ENCODE data around the gene HK3.

Gene HK3, protein sequence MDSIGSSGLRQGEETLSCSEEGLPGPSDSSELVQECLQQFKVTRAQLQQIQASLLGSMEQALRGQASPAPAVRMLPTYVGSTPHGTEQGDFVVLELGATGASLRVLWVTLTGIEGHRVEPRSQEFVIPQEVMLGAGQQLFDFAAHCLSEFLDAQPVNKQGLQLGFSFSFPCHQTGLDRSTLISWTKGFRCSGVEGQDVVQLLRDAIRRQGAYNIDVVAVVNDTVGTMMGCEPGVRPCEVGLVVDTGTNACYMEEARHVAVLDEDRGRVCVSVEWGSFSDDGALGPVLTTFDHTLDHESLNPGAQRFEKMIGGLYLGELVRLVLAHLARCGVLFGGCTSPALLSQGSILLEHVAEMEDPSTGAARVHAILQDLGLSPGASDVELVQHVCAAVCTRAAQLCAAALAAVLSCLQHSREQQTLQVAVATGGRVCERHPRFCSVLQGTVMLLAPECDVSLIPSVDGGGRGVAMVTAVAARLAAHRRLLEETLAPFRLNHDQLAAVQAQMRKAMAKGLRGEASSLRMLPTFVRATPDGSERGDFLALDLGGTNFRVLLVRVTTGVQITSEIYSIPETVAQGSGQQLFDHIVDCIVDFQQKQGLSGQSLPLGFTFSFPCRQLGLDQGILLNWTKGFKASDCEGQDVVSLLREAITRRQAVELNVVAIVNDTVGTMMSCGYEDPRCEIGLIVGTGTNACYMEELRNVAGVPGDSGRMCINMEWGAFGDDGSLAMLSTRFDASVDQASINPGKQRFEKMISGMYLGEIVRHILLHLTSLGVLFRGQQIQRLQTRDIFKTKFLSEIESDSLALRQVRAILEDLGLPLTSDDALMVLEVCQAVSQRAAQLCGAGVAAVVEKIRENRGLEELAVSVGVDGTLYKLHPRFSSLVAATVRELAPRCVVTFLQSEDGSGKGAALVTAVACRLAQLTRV

DNA sequence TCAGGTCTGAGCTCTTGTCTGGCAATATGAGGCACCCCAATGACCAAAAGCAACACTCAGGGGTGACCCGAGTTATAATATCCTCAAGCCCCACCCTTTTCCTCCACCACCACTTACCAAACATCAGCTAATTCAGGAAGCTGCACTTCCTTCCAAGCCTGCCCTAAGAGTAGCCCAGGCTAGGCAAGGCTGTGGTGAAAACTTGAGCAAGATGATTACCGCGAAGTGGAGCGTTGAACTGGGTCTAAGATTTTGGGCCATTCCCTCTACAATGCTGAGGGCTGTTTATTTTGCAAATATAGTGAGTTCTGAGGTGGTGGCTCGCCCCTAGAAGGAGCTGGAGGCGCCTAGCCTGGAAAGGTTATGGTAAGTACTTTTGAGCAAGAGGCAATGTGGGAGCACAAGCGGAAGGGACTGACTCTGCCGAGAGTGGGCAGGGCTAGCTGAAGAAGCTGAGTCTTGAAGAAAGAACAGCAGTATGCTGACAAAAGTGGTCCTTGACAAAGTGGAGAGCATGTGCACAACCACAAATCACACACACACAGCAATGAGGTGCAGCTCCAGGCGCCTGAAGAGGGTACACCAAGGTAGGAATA, at the start of gene HK3:
TSS of gene HK3 (minus strand) at position 51 of the 596 bp plus-strand sequence. CDS start 3,187 bp downstream, outside the sequence.
- no peak for DNase-seq (ENCODE audit: low read depth in 3 of 3)

DNA sequence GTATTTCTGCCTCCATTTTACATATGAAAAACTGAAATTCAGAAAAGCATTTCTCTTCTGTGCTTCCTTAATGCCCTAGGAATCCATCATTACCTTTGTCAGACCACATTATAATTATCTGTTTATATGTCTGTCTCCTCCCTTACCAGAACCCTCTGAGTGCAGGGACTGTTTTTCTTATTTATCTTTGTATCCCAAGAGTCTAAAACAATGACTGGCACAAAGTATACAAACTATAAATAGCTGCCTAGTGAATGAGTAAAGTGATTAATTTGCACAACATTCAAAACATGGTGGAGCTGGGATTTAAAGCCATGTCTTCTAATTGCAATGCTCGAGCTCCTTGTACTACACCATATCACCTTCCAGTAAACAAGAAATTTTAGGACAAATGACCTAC, 49.3 kb upstream of the HK3 start:
- no peak for DNase-seq (ENCODE audit: low read depth in 3 of 3)

DNA sequence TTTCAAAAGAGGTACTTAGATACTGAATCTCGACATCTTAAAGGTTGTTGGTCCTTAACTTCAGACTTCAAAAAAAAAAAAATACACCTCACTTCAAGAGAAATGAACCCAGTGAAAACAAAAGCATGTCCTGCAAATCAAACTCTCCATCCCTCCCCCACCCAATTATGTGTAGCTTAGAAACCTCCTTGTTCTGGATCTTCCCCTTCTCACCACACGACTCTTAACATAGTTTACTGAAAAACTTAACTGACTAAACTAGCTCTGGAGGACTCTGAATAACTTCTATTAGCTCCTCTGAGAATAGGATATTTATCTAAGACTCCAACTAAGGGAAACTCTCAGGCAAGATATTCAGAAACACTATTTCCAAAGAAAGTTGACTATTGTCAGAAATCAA, 48.7 kb upstream of the HK3 start:
- DNase-seq (ENCODE audit: low read depth in 3 of 3): no peak

DNA sequence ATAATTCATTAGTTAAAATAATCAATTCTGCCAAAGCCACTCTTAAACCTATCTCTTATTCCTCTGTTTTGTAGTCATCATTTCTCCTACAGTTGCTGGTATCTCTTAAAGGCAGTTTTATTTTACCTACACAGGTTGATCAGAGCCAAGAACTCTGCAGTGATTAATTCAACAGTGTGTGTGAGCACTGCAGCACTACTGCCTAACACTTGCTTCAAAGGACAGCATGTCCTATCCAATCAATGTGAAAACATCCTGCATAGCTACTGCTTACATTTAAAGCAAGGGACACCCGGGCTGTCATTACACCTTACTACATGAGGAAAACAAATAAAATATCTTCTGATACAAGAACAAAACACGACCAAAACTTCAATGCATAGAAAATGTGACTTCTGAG, 45.1 kb upstream of the HK3 start:
- DNase-seq (ENCODE audit: low read depth in 3 of 3): no peak

DNA sequence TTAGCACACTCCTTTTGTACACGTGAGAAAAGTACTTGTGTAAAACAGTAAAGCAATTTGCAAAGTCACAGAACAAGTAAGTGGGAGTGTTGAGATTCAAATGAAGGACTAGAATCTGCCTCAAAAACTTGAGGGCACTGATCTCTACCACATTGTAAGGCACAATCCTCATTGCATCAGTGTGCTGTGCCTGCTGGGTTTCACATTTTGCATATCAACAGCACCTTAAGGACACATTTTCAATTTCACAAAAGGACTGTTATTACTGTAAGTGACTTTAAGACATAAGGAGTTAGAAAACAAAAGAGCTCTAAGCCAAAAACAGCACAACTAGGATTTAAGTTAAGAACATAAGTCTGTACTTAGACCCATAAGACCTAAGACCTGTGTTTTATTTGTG, 44.7 kb upstream of the HK3 start:
- no peak for DNase-seq (ENCODE audit: low read depth in 3 of 3)

DNA sequence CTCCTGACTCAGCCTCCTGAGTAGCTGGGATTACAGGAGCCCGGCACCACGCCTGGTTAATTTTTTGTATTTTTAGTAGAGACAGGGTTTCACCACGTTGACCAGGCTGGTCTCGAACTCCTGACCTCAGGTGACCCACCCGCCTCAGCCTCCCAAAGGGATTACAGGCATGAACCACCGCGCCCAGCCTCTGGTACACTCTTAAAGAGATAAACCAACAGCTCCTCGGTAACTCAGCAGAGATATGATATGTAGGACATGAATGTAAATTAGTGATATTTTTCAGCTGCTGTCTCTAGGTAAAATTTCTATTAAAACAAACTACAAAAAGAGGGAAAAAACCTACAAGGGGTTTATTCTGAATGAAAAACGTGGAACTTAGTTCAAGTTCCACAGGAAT, 42.8 kb upstream of the HK3 start:
- DNase-seq (ENCODE audit: low read depth in 3 of 3): no peak

DNA sequence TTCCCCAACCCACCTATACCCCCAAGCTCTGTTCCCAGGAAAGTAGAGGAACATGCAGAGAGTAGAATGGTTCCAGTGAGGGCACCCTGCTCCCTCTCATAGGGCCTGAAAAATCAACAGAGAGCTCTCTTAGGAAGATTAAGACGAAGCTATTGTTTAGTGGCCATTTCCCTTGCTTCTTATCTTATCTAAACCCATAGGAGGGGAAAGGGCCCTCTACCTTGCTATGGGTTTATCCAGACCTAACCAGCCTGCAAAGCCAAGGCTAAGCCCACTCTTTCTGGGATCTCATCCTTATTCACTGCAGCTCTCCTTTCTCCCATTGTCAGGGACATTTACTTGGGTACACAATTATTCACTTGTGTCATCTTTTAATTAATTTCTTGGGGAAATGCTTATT, 39.3 kb upstream of the HK3 start:
- DNase-seq (ENCODE audit: low read depth in 3 of 3): no peak

DNA sequence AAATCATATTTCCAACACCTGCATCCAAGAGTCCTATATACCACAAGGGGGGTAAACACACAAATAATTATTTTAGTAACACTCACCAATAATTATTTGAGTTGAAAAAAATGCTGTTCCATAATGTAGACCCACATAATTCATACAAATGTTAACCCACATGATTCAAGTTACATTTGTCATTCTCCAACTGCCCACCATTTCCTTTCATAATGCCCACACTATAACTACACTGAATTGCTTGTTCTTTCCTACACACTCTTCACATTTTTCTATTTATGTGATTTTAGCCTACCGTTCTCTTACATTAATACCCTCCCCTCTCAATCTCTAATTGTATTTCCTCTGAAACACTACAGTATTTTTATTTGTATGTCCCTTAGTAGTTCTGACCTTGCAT, 35.9 kb upstream of the HK3 start:
- DNase-seq (ENCODE audit: low read depth in 3 of 3): no peak

DNA sequence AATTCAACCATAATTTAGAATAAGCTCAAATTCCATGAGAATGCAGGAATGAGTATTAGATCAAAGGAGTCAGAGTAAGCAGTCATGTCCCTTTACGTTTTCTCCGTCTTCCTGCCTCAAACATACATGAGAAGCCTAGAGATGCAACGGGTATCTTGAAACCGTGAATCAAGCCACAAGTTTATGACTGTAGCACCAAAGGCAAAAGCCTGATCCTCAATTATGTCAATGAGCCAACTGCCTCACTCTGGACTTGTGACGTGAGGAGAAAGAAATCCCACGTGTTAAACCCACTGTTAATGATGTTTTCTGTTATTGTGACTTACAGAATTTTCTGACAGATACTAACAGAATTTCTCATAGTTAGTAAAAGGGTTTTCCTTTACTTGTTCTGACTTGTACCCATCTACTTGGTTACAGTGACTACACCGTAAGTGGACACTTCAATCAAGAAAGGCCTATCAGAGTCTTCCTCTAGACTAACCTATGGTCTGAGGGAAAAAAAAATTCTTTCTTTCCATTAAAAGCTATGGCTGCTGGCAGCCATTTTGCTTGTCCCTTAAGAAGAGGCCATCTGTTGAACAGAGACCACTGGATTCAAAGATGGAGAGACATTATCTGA, 35.3 kb upstream of the HK3 start:
- no peak for DNase-seq (ENCODE audit: low read depth in 3 of 3)

DNA sequence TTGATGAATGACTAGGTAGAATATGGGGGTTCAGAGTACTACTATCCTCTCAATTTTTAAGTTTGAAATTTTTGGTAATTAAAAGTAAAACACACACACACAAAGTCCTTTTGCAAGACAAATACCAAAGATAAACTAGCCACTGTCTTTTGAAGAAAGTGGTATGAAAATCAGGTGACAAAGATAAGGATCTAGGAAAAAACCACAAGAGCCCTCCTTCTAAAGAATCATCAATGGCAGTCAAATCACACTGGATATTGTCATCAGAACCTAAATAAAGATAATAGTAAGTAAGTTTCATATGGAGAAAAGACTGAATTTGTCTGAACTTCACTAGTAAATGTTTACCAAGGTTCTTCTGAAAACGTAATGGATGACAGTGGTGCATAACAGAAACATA, 30.5 kb upstream of the HK3 start:
- DNase-seq (ENCODE audit: low read depth in 3 of 3): no peak

DNA sequence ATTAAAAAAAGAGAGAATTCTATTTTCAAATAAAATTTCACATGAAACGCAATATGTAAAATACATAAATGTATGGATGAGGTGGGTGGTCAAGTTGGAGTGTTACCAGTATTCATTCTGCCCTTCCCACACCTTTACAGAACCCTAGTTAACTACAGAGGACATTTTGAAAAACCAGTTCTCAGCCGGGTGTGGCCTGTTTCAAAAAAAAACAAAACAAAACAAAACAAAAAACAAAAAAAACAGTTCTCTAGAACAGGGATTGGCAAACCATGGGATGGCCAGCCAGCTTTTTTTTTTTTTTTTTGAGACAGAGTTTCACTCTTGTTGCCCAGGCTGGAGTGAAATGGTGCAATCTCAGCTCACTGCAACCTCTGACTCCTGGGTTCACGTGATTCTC, 28.4 kb upstream of the HK3 start:
- no peak for DNase-seq (ENCODE audit: low read depth in 3 of 3)

DNA sequence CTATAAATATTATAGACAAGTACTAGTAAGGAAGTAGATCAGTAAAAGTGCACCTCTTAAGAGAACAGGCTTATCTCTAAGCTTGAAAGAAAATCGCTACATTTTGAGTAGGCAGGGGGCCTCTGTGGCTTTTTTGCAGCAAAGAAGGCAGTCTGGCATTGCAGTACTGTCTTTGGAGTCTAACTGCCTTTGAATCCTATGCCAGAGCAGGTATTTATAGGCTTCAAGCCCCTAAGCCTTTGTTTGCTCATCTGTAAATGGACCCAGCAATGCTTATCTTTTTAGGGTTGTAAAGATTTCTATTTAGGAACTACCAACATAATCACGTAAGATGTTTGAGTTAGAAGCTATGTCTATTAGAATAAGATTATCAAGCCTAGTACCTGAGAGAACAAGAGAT, 23.7 kb upstream of the HK3 start:
- DNase-seq (ENCODE audit: low read depth in 3 of 3): no peak

DNA sequence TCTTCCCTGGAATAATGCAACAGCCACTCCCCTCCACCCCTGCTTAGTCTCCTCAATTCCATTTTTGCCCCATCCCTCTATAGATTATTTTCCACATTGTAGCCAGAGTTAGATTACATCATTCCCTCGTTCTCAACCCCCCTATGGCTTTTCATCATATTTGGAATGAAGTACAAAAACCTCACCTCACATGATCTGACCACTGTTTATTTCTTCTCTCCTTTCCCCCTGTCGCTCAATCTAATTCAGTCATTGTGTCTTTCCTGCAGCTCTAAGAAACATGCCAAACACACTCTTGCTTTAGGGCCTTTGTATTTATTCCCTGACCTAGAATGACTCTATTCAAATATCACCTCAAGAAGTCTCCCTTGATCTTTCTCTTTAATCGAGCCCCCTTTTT, 22.6 kb upstream of the HK3 start:
- DNase-seq (ENCODE audit: low read depth in 3 of 3): no peak

DNA sequence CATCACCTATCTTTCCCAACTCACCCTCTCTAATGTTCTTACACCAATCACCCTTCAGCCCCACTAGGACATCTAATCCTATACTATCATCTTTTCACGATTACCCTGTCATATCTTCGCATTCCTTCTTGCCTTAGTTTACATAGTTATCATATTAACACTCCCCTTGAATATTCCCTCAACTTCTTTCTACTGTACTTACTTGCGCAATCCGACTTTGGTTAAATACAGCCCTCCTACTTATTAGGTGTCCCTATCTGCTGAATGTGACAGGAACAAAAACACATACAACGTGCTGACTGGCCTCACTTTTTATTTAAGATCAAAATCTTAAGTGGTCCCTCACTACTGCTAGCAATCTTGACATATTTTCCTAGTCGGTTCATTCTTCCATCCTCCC, 19.5 kb upstream of the HK3 start:
- DNase-seq (ENCODE audit: low read depth in 3 of 3): no peak

DNA sequence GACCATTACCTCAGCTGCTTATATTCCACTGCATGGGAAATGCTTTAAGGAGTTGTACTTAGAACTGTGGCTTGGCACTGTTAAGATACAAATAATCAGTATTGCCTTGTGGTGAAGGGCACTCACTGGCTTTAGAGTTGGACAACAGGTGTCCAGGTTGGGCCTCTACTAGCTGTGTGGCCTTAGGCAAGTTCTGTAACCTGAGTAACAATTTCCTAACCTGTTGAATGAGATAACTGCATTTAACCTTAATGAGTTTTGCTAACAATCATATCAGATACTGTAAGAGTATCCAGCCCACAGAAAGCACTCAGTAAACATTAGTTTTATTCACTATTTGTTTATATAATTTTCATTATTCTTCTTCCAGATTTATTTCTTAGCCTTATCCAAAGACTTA, 17.2 kb upstream of the HK3 start:
- no peak for DNase-seq (ENCODE audit: low read depth in 3 of 3)

DNA sequence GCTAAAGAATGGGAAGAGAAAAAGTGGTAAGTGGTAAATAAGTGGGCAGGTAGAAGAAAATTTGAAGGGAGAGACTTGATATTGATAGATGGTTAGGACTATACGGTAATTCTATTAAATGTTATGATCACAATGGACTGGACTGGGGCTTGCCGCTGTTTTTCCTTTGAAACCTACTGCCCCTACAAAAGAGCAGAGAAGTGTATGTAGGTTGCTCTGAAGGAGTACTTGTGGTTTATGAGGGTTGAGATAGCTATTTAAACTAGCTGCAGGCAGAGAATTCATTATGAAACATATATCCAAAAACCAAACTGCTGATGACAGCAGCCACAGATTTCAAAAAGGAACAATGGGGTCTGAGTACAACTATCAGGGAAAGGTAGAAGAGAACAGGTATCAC, 16.8 kb upstream of the HK3 start:
- DNase-seq (ENCODE audit: low read depth in 3 of 3): no peak

DNA sequence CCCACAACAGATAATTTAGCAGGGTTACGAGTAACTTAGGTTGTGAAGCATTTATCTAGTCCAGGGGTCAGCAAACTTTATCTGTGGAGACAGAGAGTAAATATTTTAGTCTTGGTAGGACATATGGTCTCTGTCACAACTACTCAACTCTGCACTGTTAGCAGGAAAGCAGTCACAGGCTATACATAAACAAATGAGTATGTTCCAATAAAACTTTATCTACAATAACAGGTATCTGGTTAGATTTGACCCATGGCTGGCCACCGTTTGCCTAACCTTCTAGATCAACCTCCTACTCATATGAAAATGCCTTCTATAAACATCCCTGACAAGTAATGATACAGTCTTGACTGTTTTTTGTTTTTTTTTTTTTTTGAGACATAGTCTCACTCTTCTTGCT, 13.0 kb upstream of the HK3 start:
- DNase-seq (ENCODE audit: low read depth in 3 of 3): no peak

DNA sequence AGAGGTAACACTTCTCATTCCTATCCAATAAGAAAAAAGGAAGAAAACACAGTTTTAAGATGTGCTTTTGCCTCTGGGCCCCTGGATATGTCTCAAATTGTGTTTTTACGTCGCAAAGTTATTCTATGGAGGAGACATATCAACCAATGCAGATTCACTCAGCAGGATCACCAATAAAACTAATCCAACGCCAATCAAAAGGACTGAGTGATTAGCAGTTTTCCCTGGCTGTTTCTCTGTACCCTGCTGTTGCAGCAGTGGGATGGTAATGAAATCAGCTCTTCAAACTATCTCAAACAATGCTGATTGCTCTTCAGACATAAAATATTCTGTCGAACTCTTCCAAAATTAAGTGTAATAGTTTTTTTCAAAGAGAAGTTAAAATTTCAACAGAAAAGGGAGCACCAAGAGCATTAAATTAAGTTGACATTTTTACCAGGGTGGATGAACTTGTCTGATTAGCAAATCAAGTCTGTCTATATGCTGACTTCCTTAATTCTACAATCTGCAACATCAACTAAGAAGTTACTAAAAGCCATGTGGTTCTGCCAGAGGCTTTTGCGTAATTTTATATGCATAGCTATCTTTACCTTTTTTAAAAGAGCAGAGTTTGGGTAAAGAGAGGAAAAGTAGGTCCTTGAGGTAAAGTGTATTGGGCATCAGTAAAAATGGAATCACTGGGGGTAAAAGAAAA, 9.7 kb upstream of the HK3 start:
- no peak for DNase-seq (ENCODE audit: low read depth in 3 of 3)

DNA sequence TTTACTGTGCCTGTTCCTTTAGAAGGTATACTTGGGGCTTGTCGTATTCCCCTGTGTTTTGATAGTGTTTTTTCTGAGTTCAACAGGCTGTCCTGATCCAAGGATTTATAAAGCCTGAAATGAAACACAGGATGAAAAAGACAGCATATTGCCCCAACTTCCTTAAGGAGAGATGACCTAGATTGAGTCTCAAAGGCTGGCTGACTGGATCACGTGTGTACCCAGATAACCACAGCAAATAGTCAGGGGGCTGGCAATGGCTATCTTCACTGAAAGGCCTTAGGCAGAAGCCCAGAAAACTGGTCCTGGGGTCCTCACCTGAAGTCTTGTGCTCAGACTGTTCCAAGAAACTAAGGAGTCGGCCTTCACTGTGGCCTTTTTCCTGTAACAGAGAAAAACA, 7.7 kb upstream of the HK3 start:
- no peak for DNase-seq (ENCODE audit: low read depth in 3 of 3)

DNA sequence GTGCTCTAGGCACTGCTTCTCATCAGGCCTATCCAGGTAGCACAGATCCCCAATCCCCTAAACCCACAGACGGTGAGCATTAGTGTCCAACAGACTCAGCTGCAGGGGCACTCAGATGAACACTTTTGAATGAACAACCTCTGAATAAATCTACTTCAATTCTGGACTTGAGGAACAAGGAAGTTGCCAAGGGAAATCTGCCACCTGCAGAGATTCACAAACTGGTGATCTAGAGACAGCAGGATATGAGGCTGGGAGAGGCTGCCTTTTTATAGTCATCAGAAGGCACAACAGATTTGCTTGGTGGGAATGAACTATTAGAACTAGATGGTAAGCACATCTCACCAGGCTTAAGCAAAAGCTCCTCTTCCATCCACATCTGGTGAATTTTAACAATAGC, 7.0 kb upstream of the HK3 start:
- no peak for DNase-seq (ENCODE audit: low read depth in 3 of 3)

DNA sequence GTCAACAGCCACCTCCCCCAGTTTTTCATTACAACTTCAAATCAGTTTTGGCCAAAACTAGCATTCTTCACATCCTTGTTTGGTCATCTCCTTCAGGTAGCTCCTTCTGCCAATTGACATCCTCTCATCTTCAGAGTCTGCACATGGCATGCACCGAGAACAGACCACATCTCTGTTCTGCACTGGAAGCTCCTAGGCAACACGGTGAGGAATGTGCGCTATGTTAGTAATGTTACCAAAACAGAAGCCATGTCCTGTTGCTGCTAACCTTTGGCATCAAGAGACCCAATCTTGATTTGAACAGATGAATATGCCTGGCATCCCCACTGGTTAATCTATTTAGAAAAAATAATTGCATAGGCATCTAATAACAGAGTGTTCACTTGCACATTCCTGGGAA, 5.1 kb upstream of the HK3 start:
- DNase-seq (ENCODE audit: low read depth in 3 of 3): no peak

All from stimulated activated CD4-positive, alpha-beta T cell treated with anti-CD3 and anti-CD28 coated beads, TNF-alpha, amount 100 ng/mL, for 48 hours (primary cell).